K562 (cell line): ENCODE measurements around the gene PLEKHA5. TPM values are rescaled to one million over a fixed set of nuclear protein-coding genes. Genes with fewer than 3 reads are reported as not detected.

Source experiments
- ATAC-seq: fragments of 200-7000 bp; cut with Tn5 transposase; 3 replicates; pipeline ENCODE4 v1.9.1; 2020; ENCODE audit warnings: moderate library complexity
- BruUV-seq: library from RNA; stranded (reverse); fragments of 400-500 nt; replicated peaks from 2 replicates; lab custom pipeline; 2021; lab: Mats Ljungman, UMichigan
- CTCF ChIA-PET: fragments of 300-600 bp; formaldehyde crosslinking; extraction: SDS; loops from one replicate; lab custom pipeline; 2021; ENCODE audit warnings: low intra/inter-chr PET ratio; lab: Yijun Ruan, JAX
- POLR2A ChIA-PET: fragments of 300-600, 350-650 bp; sonication (Branson Sonifier 250); formaldehyde crosslinking; extraction: SDS; loops from one replicate; lab custom pipeline; 2021; ENCODE audit warnings: antibody characterized with exemption, inconsistent platforms; lab: Yijun Ruan, JAX
- DNase-seq, 4 experiments: peaks; one replicate each; pipeline versions ENCODE4 v3.0.0 to v3.0.0-alpha.2; 2011 to 2018; ENCODE audit warnings: low spot score in 3 of 4, mixed read lengths in 3 of 4; ENCODE audit errors: extremely low read depth in 1 of 4
- FAIRE-seq: peaks from 2 replicates; lab custom pipeline; 2011; peaks lifted over from hg19 to GRCh38; lab: Jason Lieb, UNC
- H2AFZ ChIP-seq: 2 replicates; pipeline ENCODE4 v1.6.0; 2011; ENCODE audit warnings: low read depth, low read length, control low read depth, inconsistent platforms
- H3K27ac ChIP-seq: fragments of 200-600 bp; 3 replicates; pipeline ENCODE4 v1.8.0; 2011; ENCODE audit warnings: low read depth, mild to moderate bottlenecking, control low read depth, inconsistent platforms, low read length, moderate library complexity, mixed read lengths; ENCODE audit errors: extremely low read depth
- H3K27me3 ChIP-seq, 2 experiments: fragments of 300-600 bp in 1 of 2; 2 replicates in 1 of 2; 3 replicates in 1 of 2; pipeline versions ENCODE4 v1.6.0 to v1.8.0; 2011; ENCODE audit warnings: inconsistent platforms in 2 of 2, low read length in 2 of 2, mild to moderate bottlenecking in 1 of 2, mixed read lengths in 1 of 2, moderate library complexity in 1 of 2; ENCODE audit not compliant: control insufficient read depth in 2 of 2, insufficient read depth in 2 of 2
- H3K36me3 ChIP-seq: fragments of 300-600 bp; 3 replicates; pipeline ENCODE4 v1.8.0; 2011; ENCODE audit warnings: mild to moderate bottlenecking, low read length, inconsistent platforms; ENCODE audit not compliant: control insufficient read depth, insufficient read depth
- H3K4me1 ChIP-seq, 2 experiments: fragments of 200-600 bp in 1 of 2; replicated peaks in 1 of 2; 2 replicates in 1 of 2; 3 replicates in 1 of 2; pipeline versions ENCODE4 v1.5.1 to v1.8.0; 2011; ENCODE audit warnings: inconsistent platforms in 2 of 2, low read length in 2 of 2, mild to moderate bottlenecking in 1 of 2, mixed read lengths in 1 of 2, moderate library complexity in 1 of 2; ENCODE audit not compliant: control insufficient read depth in 2 of 2, insufficient read depth in 2 of 2
- H3K4me2 ChIP-seq: 2 replicates; pipeline ENCODE4 v1.6.1; 2011; ENCODE audit warnings: low read length, control low read depth, inconsistent platforms, mixed read lengths; ENCODE audit not compliant: insufficient read depth
- H3K4me3 ChIP-seq: fragments of 200-600 bp; sonication (generic), shearing (Covaris generic); 2 replicates; pipeline ENCODE4 v1.5.1; 2016; ENCODE audit warnings: control low read depth, inconsistent platforms
- H3K79me2 ChIP-seq: fragments of 200-600 bp; 3 replicates; pipeline ENCODE4 v1.8.0; 2011; ENCODE audit warnings: low read length, inconsistent platforms; ENCODE audit not compliant: control insufficient read depth, insufficient read depth
- H3K9ac ChIP-seq, 2 experiments: 2 replicates each; pipeline versions ENCODE4 v1.6.0 to v1.6.1; 2011; ENCODE audit warnings: low read depth in 2 of 2, low read length in 2 of 2, control low read depth in 1 of 2, inconsistent platforms in 1 of 2, mild to moderate bottlenecking in 1 of 2, mixed read lengths in 1 of 2; ENCODE audit not compliant: insufficient read depth in 1 of 2
- H3K9me1 ChIP-seq: one replicate; pipeline ENCODE4 v1.6.0; 2011; ENCODE audit warnings: inconsistent platforms, mild to moderate bottlenecking, low read length, moderate library complexity; ENCODE audit not compliant: control insufficient read depth, insufficient read depth
- H3K9me3 ChIP-seq: replicated peaks from 2 replicates; pipeline ENCODE4 v1.5.1; 2011; ENCODE audit warnings: low read depth, low read length, inconsistent platforms; ENCODE audit not compliant: control insufficient read depth, insufficient read depth
- H4K20me1 ChIP-seq: replicated peaks from 2 replicates; pipeline ENCODE4 v1.6.1; 2011; ENCODE audit warnings: low read length, inconsistent platforms, mixed read lengths; ENCODE audit not compliant: control insufficient read depth, insufficient read depth
- BHLHE40 ChIP-seq: IDR thresholded peaks from 2 replicates; pipeline ENCODE4 v1.6.1; 2011; ENCODE audit warnings: low read length, improper control_type of control experiment
- DACH1 ChIP-seq: fragments of 450-650 bp; IDR thresholded peaks from 2 replicates; pipeline ENCODE4 v1.6.1; 2018; ENCODE audit not compliant: partially characterized antibody
- EHMT2 ChIP-seq: fragments of 450-650 bp; IDR thresholded peaks from 2 replicates; pipeline ENCODE4 v1.6.1; 2018; ENCODE audit warnings: antibody characterized with exemption
- FOXJ3 ChIP-seq: sonication (generic); formaldehyde crosslinking; IDR thresholded peaks from 2 replicates; pipeline ENCODE4 v1.4.0; 2020; ENCODE audit warnings: mild to moderate bottlenecking, missing genetic modification reagents
- HNRNPUL1 ChIP-seq: fragments of 200-400 bp; formaldehyde crosslinking; IDR thresholded peaks from 2 replicates; pipeline ENCODE4 v1.6.1; 2017; ENCODE audit warnings: low read length
- JUND ChIP-seq, 2 experiments: IDR thresholded peaks; 2 replicates in 1 of 2; 3 replicates in 1 of 2; pipeline ENCODE4 v1.6.1; 2011; ENCODE audit warnings: borderline replicate concordance in 2 of 2, low read depth in 2 of 2, low read length in 2 of 2, improper control_type of control experiment in 1 of 2, missing biosample characterization in 1 of 2, missing genetic modification characterization in 1 of 2, missing genetic modification reagents in 1 of 2
- MBD1 ChIP-seq: fragments of 250-450 bp; sonication (Bioruptor Pico); IDR thresholded peaks from 2 replicates; pipeline ENCODE4 v1.8.0; 2022; ENCODE audit warnings: inconsistent platforms
- NR1H2 ChIP-seq: sonication (generic); formaldehyde crosslinking; IDR thresholded peaks from 2 replicates; pipeline ENCODE4 v1.4.0; 2020; ENCODE audit warnings: mild to moderate bottlenecking, missing genetic modification reagents
- SIX5 ChIP-seq, 2 experiments: IDR thresholded peaks; 2 replicates each; pipeline ENCODE4 v1.6.1; 2011; ENCODE audit warnings: low read length in 2 of 2, borderline replicate concordance in 1 of 2, low read depth in 1 of 2, mild to moderate bottlenecking in 1 of 2, moderate library complexity in 1 of 2; ENCODE audit not compliant: insufficient read depth in 1 of 2
- TSC22D4 ChIP-seq: fragments of 450-650 bp; IDR thresholded peaks from 2 replicates; pipeline ENCODE4 v1.6.1; 2016; ENCODE audit warnings: missing genetic modification characterization, missing biosample characterization, control low read depth
- WGBS: fragments of 100-300 bp; shearing (Covaris generic); methylation state at CpG from one replicate; pipeline ENCODE4 v1.1.6; 2016; ENCODE audit warnings: low coverage, mixed read lengths; ENCODE audit not compliant: insufficient coverage; ENCODE audit errors: missing lambda C conversion rate; 5-methylcytosine and 5-hydroxymethylcytosine counted together
- in situ Hi-C: fragments of 300-500 bp; cut with MboI; formaldehyde crosslinking; loops from 4 replicates; pipeline ENCODE4 v1.15.0; 2018; ENCODE audit warnings: inconsistent platforms, mixed read lengths
- intact Hi-C: fragments of 100-400 bp; cut with micrococcal nuclease; formaldehyde crosslinking; loops from 2 replicates; pipeline ENCODE4 v1.14.2; 2022
- polyA plus RNA-seq, 8 experiments: library from polyadenylated mRNA; depleted of rRNA in 4 of 8; stranded (reverse) in 5 of 8; unstranded in 3 of 8; fragments of >200 nt; fragmentation: Nextera tagmentation in 2 of 8; fragmentation: Illumina TruSeq in 1 of 8; extraction: Ambion mirVana in 2 of 8; extraction: Trizol in 1 of 8; gene quantifications; 2 replicates each; pipeline versions ENCODE4 v1.2.1 to v1.2.3, GENCODE V29; 2011 to 2014; ENCODE audit warnings: inconsistent platforms in 1 of 8, missing spikeins in 1 of 8
- total RNA-seq, 7 experiments: library from RNA; depleted of rRNA in 6 of 7; stranded (reverse); fragments of >200 nt in 6 of 7; fragmentation: Illumina TruSeq in 2 of 7; extraction: Trizol in 2 of 7; gene quantifications; 2 replicates each; pipeline versions ENCODE4 v1.2.1 to v1.2.3, GENCODE V29; 2011 to 2021; ENCODE audit warnings: low replicate concordance in 1 of 7

PLEKHA5 gene
- total and polyA plus RNA-seq, 9 of the 15 experiments (the other 6 are each of a cell fraction or from before 2014, with no cell fraction given): 7.2 to 26.2 (median 17.4) TPM

GRCh38 chr12:19155981-19156734, 26.6 kb downstream of the PLEKHA5 start:
- no peak for TF ChIP-seq BHLHE40
- TF ChIP-seq NR1H2 (CRISPR knock-in tag): no peak
- no peak for TF ChIP-seq TSC22D4 (tag)
- no peak for TF ChIP-seq FOXJ3 (CRISPR knock-in tag)
- no peak for TF ChIP-seq EHMT2
- no peak for TF ChIP-seq DACH1
- no peak for TF ChIP-seq MBD1
- no peak for TF ChIP-seq SIX5 (IDR thresholded peaks at IDR 0.05; ENCODE audit: borderline replicate concordance in 1 of 2, insufficient read depth in 1 of 2, low read depth in 1 of 2, low read length in 2 of 2)
- no peak for TF ChIP-seq HNRNPUL1
- no peak for TF ChIP-seq JUND (IDR thresholded peaks at IDR 0.05; ENCODE audit: borderline replicate concordance, low read depth, low read length)
- no peak for TF ChIP-seq JUND (tag; IDR thresholded peaks at IDR 0.05; ENCODE audit: borderline replicate concordance, low read depth, low read length)
- Histone ChIP-seq H3K4me2 (no peak overlapping the region), H3K9me1 (no peaks in the 10 kb centered on the region), H2AFZ (no peak overlapping the region), H4K20me1 (no peaks in the 10 kb centered on the region), H3K4me3 (no peak overlapping the region), H3K9ac (no peak overlapping the region), H3K4me1 (no peaks in the 10 kb centered on the region; a peak in 1 of 5 replicates), H3K36me3 (no peaks in the 10 kb centered on the region), H3K27ac (no peak overlapping the region), H3K79me2 (peaks cover 24% of the 10 kb centered on the region), H3K9me3 (no peaks in the 10 kb centered on the region), H3K27me3 (no peaks in the 10 kb centered on the region)
- WGBS: 82% methylated on average over 5 of the region's 5 CpGs
- ATAC-seq (no peak), FAIRE-seq (no peak), DNase-seq (no peak)
- ChIA-PET POLR2A (no interaction called here), CTCF (no interaction called here)
- in situ Hi-C loops: no loop called here
- BruUV-seq: no TSS peak
- intact Hi-C loops: no loop called here
